ENCODE results near the gene SLC19A1.
"Not testable (repeated sequence)": the region's sequence is repeated elsewhere in the genome, so short reads cannot be mapped to it uniquely, and the experiment has no call there.

The SLC19A1 gene

GRCh38 chr21:45562402-45562801 is 20.2 kb upstream of the SLC19A1 start:
- H2BK15ac ChIP-seq (ENCODE audit: low read depth, poor library complexity, severe bottlenecking), result no peak overlapping the region
- H3K9me3 ChIP-seq (ENCODE audit: control insufficient read depth, low read length), result no peaks in the 10 kb centered on the region
- peak overlapping the region in 1 of 2 experiments; percentile 11 for H3K18ac ChIP-seq (ENCODE audit: low read depth in 1 of 2, low read length in 2 of 2)
- peaks cover 0 to 88% of the 10 kb centered on the region in 2 experiments for H3K27me3 ChIP-seq (ENCODE audit: control insufficient read depth in 1 of 2, insufficient read depth in 1 of 2, low read length in 2 of 2)
- no peaks in the 10 kb centered on the region for H3K36me3 ChIP-seq (ENCODE audit: control insufficient read depth in 1 of 2, insufficient read depth in 2 of 2, low read depth in 1 of 2, low read length in 2 of 2)
- no peak overlapping the region for H2AFZ ChIP-seq (ENCODE audit: low read depth, low read length)
- H3K27ac ChIP-seq (ENCODE audit: low read length, poor library complexity, severe bottlenecking), result peak overlapping the region; percentile 92
- H2AK5ac ChIP-seq (ENCODE audit: low read length, severe bottlenecking), result peak overlapping the region; percentile 36
- no peak overlapping the region for H3K4ac ChIP-seq (ENCODE audit: low read depth in 1 of 2, low read length in 2 of 2)
- no peak overlapping the region for H3K23ac ChIP-seq (ENCODE audit: low read length in 2 of 2)
- H3K79me1 ChIP-seq (replicated peaks; ENCODE audit: low read length, poor library complexity, severe bottlenecking), result no peaks in the 10 kb centered on the region
- peak; percentile 59 for DNase-seq
- no peak overlapping the region for H3K14ac ChIP-seq (ENCODE audit: low read length in 2 of 2)
- H4K8ac ChIP-seq (ENCODE audit: low read length), result no peak overlapping the region
- H3K4me2 ChIP-seq (ENCODE audit: low read length, poor library complexity, severe bottlenecking), result peak overlapping the region; percentile 56
- no peak overlapping the region for H2BK12ac ChIP-seq (ENCODE audit: low read length in 2 of 2)
- H4K91ac ChIP-seq (ENCODE audit: low read length), result no peak overlapping the region
- H2BK5ac ChIP-seq (ENCODE audit: low read depth, low read length, poor library complexity, severe bottlenecking), result no peak overlapping the region
- no peak overlapping the region for H3K4me3 ChIP-seq (ENCODE audit: insufficient read depth in 1 of 2, low read depth in 1 of 2, low read length in 2 of 2)
- H3K9ac ChIP-seq (ENCODE audit: low read length), result no peak overlapping the region
- no peak overlapping the region for H2BK120ac ChIP-seq (ENCODE audit: low read depth, low read length)
- peaks cover 20% of the 10 kb centered on the region for H3K4me1 ChIP-seq (ENCODE audit: control insufficient read depth, insufficient read depth, low read depth, low read length)
- 71% methylated on average over 10 of the region's 10 CpGs for WGBS

- H3K23ac ChIP-seq (ENCODE audit: low read length in 2 of 2); H3K9me3 ChIP-seq (ENCODE audit: control insufficient read depth, low read length); H2BK15ac ChIP-seq (ENCODE audit: low read depth, poor library complexity, severe bottlenecking); H4K91ac ChIP-seq (ENCODE audit: low read length); H3K79me1 ChIP-seq (replicated peaks; ENCODE audit: low read length, poor library complexity, severe bottlenecking); H2AFZ ChIP-seq (ENCODE audit: low read depth, low read length); H3K4ac ChIP-seq (ENCODE audit: low read depth in 1 of 2, low read length in 2 of 2); H2AK5ac ChIP-seq (ENCODE audit: low read length, severe bottlenecking); H3K36me3 ChIP-seq (ENCODE audit: control insufficient read depth in 1 of 2, insufficient read depth in 2 of 2, low read depth in 1 of 2, low read length in 2 of 2); H3K14ac ChIP-seq (ENCODE audit: low read length in 2 of 2); H2BK120ac ChIP-seq (ENCODE audit: low read depth, low read length); H2BK12ac ChIP-seq (ENCODE audit: low read length in 2 of 2); H2BK5ac ChIP-seq (ENCODE audit: low read depth, low read length, poor library complexity, severe bottlenecking); H3K18ac ChIP-seq (ENCODE audit: low read depth in 1 of 2, low read length in 2 of 2); DNase-seq; H3K27ac ChIP-seq (ENCODE audit: low read length, poor library complexity, severe bottlenecking); H3K4me3 ChIP-seq (ENCODE audit: insufficient read depth in 1 of 2, low read depth in 1 of 2, low read length in 2 of 2); H3K4me2 ChIP-seq (ENCODE audit: low read length, poor library complexity, severe bottlenecking); H3K9ac ChIP-seq (ENCODE audit: low read length); H4K8ac ChIP-seq (ENCODE audit: low read length): not testable (repeated sequence)
- Histone ChIP-seq H3K27me3 (ENCODE audit: control insufficient read depth in 1 of 2, insufficient read depth in 1 of 2, low read length in 2 of 2) (peaks cover 0 to 86% of the 10 kb centered on the region in 2 experiments), H3K4me1 (ENCODE audit: control insufficient read depth, insufficient read depth, low read depth, low read length) (peaks cover 23% of the 10 kb centered on the region)
- WGBS, result 86% methylated on average over 7 of the region's 8 CpGs
These were observed 19.0 kb upstream of the SLC19A1 start for GRCh38 chr21:45561241-45561640.

- no peak overlapping the region for H2BK5ac ChIP-seq (ENCODE audit: low read depth, low read length, poor library complexity, severe bottlenecking)
- no peak overlapping the region for H3K4me3 ChIP-seq (ENCODE audit: insufficient read depth in 1 of 2, low read depth in 1 of 2, low read length in 2 of 2)
- H3K4ac ChIP-seq (ENCODE audit: low read depth in 1 of 2, low read length in 2 of 2), result no peak overlapping the region
- DNase-seq, result no peak
- no peak overlapping the region for H2AFZ ChIP-seq (ENCODE audit: low read depth, low read length)
- no peak overlapping the region for H4K91ac ChIP-seq (ENCODE audit: low read length)
- H3K4me2 ChIP-seq (ENCODE audit: low read length, poor library complexity, severe bottlenecking), result no peak overlapping the region
- no peak overlapping the region for H2BK12ac ChIP-seq (ENCODE audit: low read length in 2 of 2)
- peaks cover 0 to 80% of the 10 kb centered on the region in 2 experiments for H3K27me3 ChIP-seq (ENCODE audit: control insufficient read depth in 1 of 2, insufficient read depth in 1 of 2, low read length in 2 of 2)
- H3K23ac ChIP-seq (ENCODE audit: low read length in 2 of 2), result no peak overlapping the region
- no peak overlapping the region for H3K27ac ChIP-seq (ENCODE audit: low read length, poor library complexity, severe bottlenecking)
- H3K9ac ChIP-seq (ENCODE audit: low read length), result no peak overlapping the region
- H2BK15ac ChIP-seq (ENCODE audit: low read depth, poor library complexity, severe bottlenecking), result no peak overlapping the region
- peaks cover 0 to 2% of the 10 kb centered on the region in 2 experiments for H3K36me3 ChIP-seq (ENCODE audit: control insufficient read depth in 1 of 2, insufficient read depth in 2 of 2, low read depth in 1 of 2, low read length in 2 of 2)
- H4K8ac ChIP-seq (ENCODE audit: low read length), result no peak overlapping the region
- no peaks in the 10 kb centered on the region for H3K79me1 ChIP-seq (replicated peaks; ENCODE audit: low read length, poor library complexity, severe bottlenecking)
- peaks cover 29% of the 10 kb centered on the region for H3K4me1 ChIP-seq (ENCODE audit: control insufficient read depth, insufficient read depth, low read depth, low read length)
- no peak overlapping the region for H3K18ac ChIP-seq (ENCODE audit: low read depth in 1 of 2, low read length in 2 of 2)
- H2AK5ac ChIP-seq (ENCODE audit: low read length, severe bottlenecking), result peak overlapping the region; percentile 9
- H3K14ac ChIP-seq (ENCODE audit: low read length in 2 of 2), result no peak overlapping the region
- 84% methylated on average over 30 of the region's 30 CpGs for WGBS
- H3K9me3 ChIP-seq (ENCODE audit: control insufficient read depth, low read length), result no peaks in the 10 kb centered on the region
- no peak overlapping the region for H2BK120ac ChIP-seq (ENCODE audit: low read depth, low read length)
These were observed 18.1 kb upstream of the SLC19A1 start for GRCh38 chr21:45560106-45561021.

- no peak overlapping the region for H3K23ac ChIP-seq (ENCODE audit: low read length in 2 of 2)
- H2BK120ac ChIP-seq (ENCODE audit: low read depth, low read length), result no peak overlapping the region
- H3K9ac ChIP-seq (ENCODE audit: low read length), result no peak overlapping the region
- no peak overlapping the region for H2BK15ac ChIP-seq (ENCODE audit: low read depth, poor library complexity, severe bottlenecking)
- no peak overlapping the region for H2BK12ac ChIP-seq (ENCODE audit: low read length in 2 of 2)
- no peak overlapping the region for H4K91ac ChIP-seq (ENCODE audit: low read length)
- H2AFZ ChIP-seq (ENCODE audit: low read depth, low read length), result no peak overlapping the region
- WGBS, result 83% methylated on average over 29 of the region's 29 CpGs
- H3K36me3 ChIP-seq (ENCODE audit: control insufficient read depth in 1 of 2, insufficient read depth in 2 of 2, low read depth in 1 of 2, low read length in 2 of 2), result peaks cover 0 to 2% of the 10 kb centered on the region in 2 experiments
- H4K8ac ChIP-seq (ENCODE audit: low read length), result no peak overlapping the region
- H3K79me1 ChIP-seq (replicated peaks; ENCODE audit: low read length, poor library complexity, severe bottlenecking), result no peaks in the 10 kb centered on the region
- no peak for DNase-seq
- no peak overlapping the region for H3K4ac ChIP-seq (ENCODE audit: low read depth in 1 of 2, low read length in 2 of 2)
- no peak overlapping the region for H2BK5ac ChIP-seq (ENCODE audit: low read depth, low read length, poor library complexity, severe bottlenecking)
- H3K27ac ChIP-seq (ENCODE audit: low read length, poor library complexity, severe bottlenecking), result no peak overlapping the region
- peaks cover 29% of the 10 kb centered on the region for H3K4me1 ChIP-seq (ENCODE audit: control insufficient read depth, insufficient read depth, low read depth, low read length)
- no peaks in the 10 kb centered on the region for H3K9me3 ChIP-seq (ENCODE audit: control insufficient read depth, low read length)
- H3K4me3 ChIP-seq (ENCODE audit: insufficient read depth in 1 of 2, low read depth in 1 of 2, low read length in 2 of 2), result no peak overlapping the region
- peak overlapping the region; percentile 33 for H2AK5ac ChIP-seq (ENCODE audit: low read length, severe bottlenecking)
- no peak overlapping the region for H3K14ac ChIP-seq (ENCODE audit: low read length in 2 of 2)
- H3K18ac ChIP-seq (ENCODE audit: low read depth in 1 of 2, low read length in 2 of 2), result no peak overlapping the region
- peaks cover 0 to 71% of the 10 kb centered on the region in 2 experiments for H3K27me3 ChIP-seq (ENCODE audit: control insufficient read depth in 1 of 2, insufficient read depth in 1 of 2, low read length in 2 of 2)
- H3K4me2 ChIP-seq (ENCODE audit: low read length, poor library complexity, severe bottlenecking), result no peak overlapping the region
These were observed 17.2 kb upstream of the SLC19A1 start for GRCh38 chr21:45559216-45560105.

All from mesenchymal stem cell (in vitro differentiated cells and primary cell).